H1 (cell line): ENCODE results near the gene ABHD11. TPM values are rescaled to one million over a fixed set of nuclear protein-coding genes. Genes with fewer than 3 reads are reported as not detected.

Source experiments
- CTCF ChIA-PET: fragments of 300-600 bp; sonication (Branson Sonifier 250); formaldehyde crosslinking; loops from one replicate; lab custom pipeline; 2021; ENCODE audit not compliant: partially characterized antibody; lab: Charles Lee
- POLR2A ChIA-PET: fragments of 300-600 bp; sonication (Branson Sonifier 250); formaldehyde crosslinking; loops from one replicate; lab custom pipeline; 2021; ENCODE audit warnings: inconsistent platforms; ENCODE audit not compliant: partially characterized antibody; lab: Charles Lee
- DNase-seq, 2 experiments: peaks; one replicate each; pipeline versions ENCODE4 v3.0.0 to v3.0.0-alpha.2; 2010 to 2022; ENCODE audit warnings: low spot score in 2 of 2, low read depth in 1 of 2, mixed read lengths in 1 of 2
- FAIRE-seq: peaks from 2 replicates; lab custom pipeline; 2011; peaks lifted over from hg19 to GRCh38; lab: Jason Lieb, UNC
- H2AFZ ChIP-seq: 2 replicates; pipeline ENCODE4 v1.8.1; 2012; ENCODE audit warnings: low read length, inconsistent platforms
- H2AK5ac ChIP-seq: 2 replicates; pipeline ENCODE4 v1.6.1; 2013; ENCODE audit warnings: low read depth, low read length
- H2BK120ac ChIP-seq: replicated peaks from 2 replicates; pipeline ENCODE3; 2013; ENCODE audit warnings: low read depth, low read length, inconsistent platforms
- H2BK12ac ChIP-seq: 2 replicates; pipeline ENCODE4 v1.6.1; 2013; ENCODE audit warnings: low read depth, low read length
- H2BK15ac ChIP-seq: 2 replicates; pipeline ENCODE4 v1.6.1; 2013; ENCODE audit warnings: low read length
- H2BK20ac ChIP-seq: 2 replicates; pipeline ENCODE4 v1.6.1; 2013; ENCODE audit warnings: low read length
- H2BK5ac ChIP-seq: 2 replicates; pipeline ENCODE4 v1.6.1; 2013; ENCODE audit warnings: low read depth, low read length
- H3K14ac ChIP-seq: 2 replicates; pipeline ENCODE4 v1.6.1; 2013; ENCODE audit warnings: inconsistent platforms; ENCODE audit not compliant: insufficient read length
- H3K18ac ChIP-seq: 2 replicates; pipeline ENCODE4 v1.6.1; 2013; ENCODE audit warnings: low read length; ENCODE audit errors: extremely low read depth
- H3K23ac ChIP-seq: 2 replicates; pipeline ENCODE4 v1.6.1; 2013; ENCODE audit warnings: inconsistent platforms; ENCODE audit not compliant: insufficient read length
- H3K23me2 ChIP-seq: 2 replicates; pipeline ENCODE4 v1.6.1; 2013; ENCODE audit warnings: low read depth, low read length
- H3K27ac ChIP-seq: 2 replicates; pipeline ENCODE4 v1.6.1; 2011; ENCODE audit warnings: low read depth, low read length, inconsistent platforms
- H3K27me3 ChIP-seq, 4 experiments: replicated peaks in 1 of 4; 1 replicate in 1 of 4; 2 replicates in 3 of 4; pipeline versions ENCODE4 v1.6.1 to v1.8.1; 2011 to 2013; ENCODE audit warnings: low read length in 3 of 4, mild to moderate bottlenecking in 3 of 4, inconsistent platforms in 2 of 4, mixed read lengths in 2 of 4, moderate library complexity in 1 of 4; ENCODE audit not compliant: control insufficient read depth in 3 of 4, insufficient read depth in 3 of 4; ENCODE audit errors: extremely low read depth in 1 of 4
- H3K36me3 ChIP-seq, 4 experiments: 2 replicates each; pipeline versions ENCODE4 v1.6.1 to v1.8.1; 2011 to 2013; ENCODE audit warnings: mild to moderate bottlenecking in 4 of 4, low read length in 3 of 4, moderate library complexity in 2 of 4, control low read depth in 1 of 4, inconsistent platforms in 1 of 4; ENCODE audit not compliant: insufficient read depth in 4 of 4, control insufficient read depth in 2 of 4
- H3K4ac ChIP-seq: replicated peaks from 2 replicates; pipeline ENCODE3; 2013; ENCODE audit warnings: low read length, low read depth, mixed read lengths, inconsistent platforms; ENCODE audit not compliant: insufficient read length
- H3K4me1 ChIP-seq, 4 experiments: replicated peaks in 1 of 4; 1 replicate in 1 of 4; 2 replicates in 3 of 4; pipeline versions ENCODE4 v1.6.1 to v1.8.1; 2011 to 2013; ENCODE audit warnings: low read length in 3 of 4, inconsistent platforms in 2 of 4, mixed read lengths in 1 of 4; ENCODE audit not compliant: insufficient read depth in 4 of 4, control insufficient read depth in 3 of 4
- H3K4me2 ChIP-seq, 2 experiments: 2 replicates each; pipeline versions ENCODE4 v1.6.1 to v1.8.1; 2011 to 2013; ENCODE audit warnings: low read depth in 2 of 2, low read length in 2 of 2, control low read depth in 1 of 2, inconsistent platforms in 1 of 2, mild to moderate bottlenecking in 1 of 2; ENCODE audit not compliant: insufficient read depth in 1 of 2
- H3K4me3 ChIP-seq, 4 experiments: fragments of 200-600, 300-600 bp in 1 of 4; sonication (generic), shearing (Covaris generic), sonication (Bioruptor Twin) in 1 of 4; 2 replicates each; pipeline versions ENCODE4 v1.5.1 to v1.8.1; 2011 to 2016; ENCODE audit warnings: low read length in 4 of 4, low read depth in 3 of 4, control low read depth in 2 of 4, inconsistent platforms in 2 of 4, mild to moderate bottlenecking in 2 of 4, mixed read lengths in 1 of 4, moderate library complexity in 1 of 4; ENCODE audit not compliant: insufficient read depth in 2 of 4; ENCODE audit errors: extremely low read depth in 1 of 4
- H3K56ac ChIP-seq: replicated peaks from 2 replicates; pipeline ENCODE3; 2013; ENCODE audit warnings: low read depth, mild to moderate bottlenecking, mixed read lengths, low read length, inconsistent platforms; ENCODE audit not compliant: insufficient read length
- H3K79me1 ChIP-seq: 2 replicates; pipeline ENCODE4 v1.6.1; 2013; ENCODE audit warnings: low read depth, low read length, control low read depth
- H3K79me2 ChIP-seq, 2 experiments: 2 replicates each; pipeline versions ENCODE4 v1.6.1 to v1.8.1; 2012 to 2013; ENCODE audit warnings: low read length in 2 of 2, mild to moderate bottlenecking in 2 of 2, inconsistent platforms in 1 of 2; ENCODE audit not compliant: insufficient read depth in 2 of 2, control insufficient read depth in 1 of 2
- H3K9ac ChIP-seq, 4 experiments: replicated peaks in 1 of 4; 1 replicate in 1 of 4; 2 replicates in 3 of 4; pipeline versions ENCODE4 v1.6.1 to v1.8.1; 2011 to 2013; ENCODE audit warnings: low read depth in 3 of 4, low read length in 3 of 4, control low read depth in 2 of 4, mild to moderate bottlenecking in 2 of 4, moderate library complexity in 2 of 4, inconsistent platforms in 1 of 4; ENCODE audit errors: extremely low read depth in 1 of 4
- H3K9me3 ChIP-seq, 2 experiments: 2 replicates each; pipeline versions ENCODE4 v1.6.1 to v1.8.1; 2012 to 2013; ENCODE audit warnings: mild to moderate bottlenecking in 2 of 2, moderate library complexity in 2 of 2, control low read depth in 1 of 2, inconsistent platforms in 1 of 2, low read depth in 1 of 2, low read length in 1 of 2, mixed read lengths in 1 of 2; ENCODE audit not compliant: insufficient read depth in 2 of 2
- H4K20me1 ChIP-seq, 2 experiments: replicated peaks in 1 of 2; 2 replicates each; pipeline versions ENCODE3 to v1.8.1; 2011 to 2013; ENCODE audit warnings: inconsistent platforms in 2 of 2, low read length in 2 of 2, mild to moderate bottlenecking in 1 of 2; ENCODE audit not compliant: insufficient read depth in 2 of 2, control insufficient read depth in 1 of 2
- H4K5ac ChIP-seq: 2 replicates; pipeline ENCODE4 v1.6.1; 2013; ENCODE audit warnings: low read length, low read depth, mixed read lengths, inconsistent platforms; ENCODE audit not compliant: insufficient read length
- H4K8ac ChIP-seq: 2 replicates; pipeline ENCODE4 v1.8.0; 2013; ENCODE audit warnings: mild to moderate bottlenecking, moderate library complexity, low read length, inconsistent platforms; ENCODE audit not compliant: insufficient read depth; ENCODE audit errors: extremely low read depth
- H4K91ac ChIP-seq: replicated peaks from 2 replicates; pipeline ENCODE3; 2013; ENCODE audit warnings: low read length, mixed read lengths, inconsistent platforms; ENCODE audit not compliant: insufficient read length
- BACH1 ChIP-seq: IDR thresholded peaks from 2 replicates; pipeline ENCODE4 v1.6.1; 2012; ENCODE audit warnings: low read length, improper control_type of control experiment
- CHD2 ChIP-seq: IDR thresholded peaks from 2 replicates; pipeline ENCODE4 v1.6.1; 2012; ENCODE audit warnings: low read length, improper control_type of control experiment
- CTBP2 ChIP-seq: IDR thresholded peaks from 2 replicates; pipeline ENCODE4 v1.7.0; 2011; ENCODE audit warnings: borderline replicate concordance, mild to moderate bottlenecking, moderate library complexity, mixed read lengths, low read length; ENCODE audit not compliant: insufficient read depth, insufficient read length
- EGR1 ChIP-seq: IDR thresholded peaks from 2 replicates; pipeline ENCODE4 v1.6.1; 2011; ENCODE audit warnings: low read depth, low read length, borderline replicate concordance
- HDAC6 ChIP-seq: IDR thresholded peaks from one replicate; pipeline ENCODE4 v1.7.1; 2012; ENCODE audit warnings: low read depth, mild to moderate bottlenecking, inconsistent platforms, low read length, moderate library complexity
- JUND ChIP-seq: IDR thresholded peaks from 2 replicates; pipeline ENCODE4 v1.6.1; 2011; ENCODE audit warnings: mild to moderate bottlenecking, improper control_type of control experiment, low read length
- NANOG ChIP-seq: IDR thresholded peaks from 2 replicates; pipeline ENCODE4 v1.6.1; 2011; ENCODE audit warnings: low read length, low read depth, mild to moderate bottlenecking, inconsistent platforms; ENCODE audit not compliant: insufficient read depth, poor library complexity, severe bottlenecking
- NRF1 ChIP-seq: IDR thresholded peaks from 2 replicates; pipeline ENCODE4 v1.6.1; 2011; ENCODE audit warnings: mild to moderate bottlenecking, low read depth, low read length, improper control_type of control experiment
- RFX5 ChIP-seq: IDR thresholded peaks from 2 replicates; pipeline ENCODE4 v1.6.1; 2011; ENCODE audit warnings: low read depth, low read length, improper control_type of control experiment, borderline replicate concordance
- TAF1 ChIP-seq: IDR thresholded peaks from 2 replicates; pipeline ENCODE4 v1.6.1; 2011; ENCODE audit warnings: mild to moderate bottlenecking, low read depth, low read length
- TAF7 ChIP-seq: optimal IDR thresholded peaks from 2 replicates; pipeline ENCODE3; 2011; ENCODE audit warnings: low read depth, mild to moderate bottlenecking, inconsistent platforms, low read length, moderate library complexity, borderline replicate concordance
- TCF12 ChIP-seq: IDR thresholded peaks from 2 replicates; pipeline ENCODE4 v1.6.1; 2011; ENCODE audit warnings: low read depth, mild to moderate bottlenecking, low read length
- ZNF274 ChIP-seq: IDR thresholded peaks from 2 replicates; pipeline ENCODE4 v1.7.0; 2012; ENCODE audit warnings: low read length, borderline replicate concordance; ENCODE audit errors: extremely low read depth
- WGBS, 2 experiments: shearing (Covaris generic) in 1 of 2; methylation state at CpG; one replicate each; pipeline versions ENCODE4 v1.1.6 to v1.1.7; 2013 to 2015; ENCODE audit warnings: low lambda C conversion rate in 2 of 2, mixed read lengths in 2 of 2, inconsistent platforms in 1 of 2, low coverage in 1 of 2, missing lambda C conversion rate in 1 of 2; ENCODE audit not compliant: insufficient replicate concordance in 2 of 2, insufficient coverage in 1 of 2, insufficient read length in 1 of 2; ENCODE audit errors: extremely low coverage in 1 of 2, missing lambda C conversion rate in 1 of 2; 5-methylcytosine and 5-hydroxymethylcytosine counted together
- polyA plus RNA-seq, 7 experiments: library from polyadenylated mRNA; depleted of rRNA in 3 of 7; stranded (reverse) in 5 of 7; unstranded in 2 of 7; fragments of >200 nt in 5 of 7; fragments of 200-250 nt in 2 of 7; gene quantifications; 1 replicate in 5 of 7; 2 replicates in 1 of 7; 4 replicates in 1 of 7; pipeline versions ENCODE4 v1.2.1 to v1.2.3, GENCODE V29; 2011 to 2013; ENCODE audit warnings: missing spikeins in 2 of 7, mixed read lengths in 2 of 7
- total RNA-seq: library from RNA; stranded (reverse); fragmentation: NEBNext Ultra II Directional; extraction: Animal tissue kit (Norgen Biotek cat#: 25700); gene quantifications from 2 replicates; pipeline ENCODE4 v1.2.1, GENCODE V29; 2021

ABHD11 gene
- total and polyA plus RNA-seq, 2 of the 8 experiments (the other 6 are each of a cell fraction or from before 2014, with no cell fraction given) = 19.8 to 42.2 TPM

DNA sequence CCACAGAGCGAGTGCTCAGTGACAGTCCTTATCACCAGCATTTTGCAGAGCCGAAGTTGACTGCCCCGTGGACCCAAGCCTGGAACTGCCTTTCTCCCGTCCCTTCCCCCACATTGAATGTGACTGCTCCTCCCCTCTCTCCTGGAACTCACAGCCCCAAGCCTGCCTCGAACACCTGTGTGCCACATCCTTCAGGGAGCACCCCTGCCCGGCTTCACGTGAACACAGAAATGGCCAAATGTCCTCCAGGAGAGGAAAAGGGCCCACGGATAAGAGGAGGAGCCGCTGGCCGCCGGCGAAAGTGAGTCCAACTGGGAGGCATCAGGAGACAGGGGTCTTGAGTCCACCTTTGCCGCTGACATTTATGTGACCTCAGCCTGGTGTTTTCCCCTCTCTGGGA is 35.4 kb downstream of the ABHD11 start:
- H3K9me3 ChIP-seq = no peaks in the 10 kb centered on the region
- no peak overlapping the region for H2BK120ac ChIP-seq
- H3K56ac ChIP-seq = peak overlapping the region; percentile 5
- POLR2A ChIA-PET = interaction anchor here (1.4 to 4.9 kb wide), 5 partner anchors 10 to 96 kb away, joined by 3 to 37 read pairs (median 13); no protein-coding TSS in a partner anchor
- H3K4me3 ChIP-seq = peak overlapping the region; percentile 28 to 58 (median 34); a peak in 7 of 8 replicates
- peak overlapping the region; percentile 97 for H3K4ac ChIP-seq
- H2BK5ac ChIP-seq = peak overlapping the region; percentile 60; the same call in 1 of the 2 replicates
- peak overlapping the region in 2 of 4 experiments; percentile 20 to 33; a peak in 3 of 7 replicates for H3K9ac ChIP-seq
- no peaks in the 10 kb centered on the region for H3K79me2 ChIP-seq
- peaks cover 0 to 11% (median 3%) of the 10 kb centered on the region in 4 experiments; a peak in 4 of 8 replicates for H3K36me3 ChIP-seq
- peak overlapping the region; percentile 60; the same call in 1 of the 2 replicates for H2BK12ac ChIP-seq
- no peaks in the 10 kb centered on the region; a peak in 1 of 7 replicates for H3K27me3 ChIP-seq
- no peak for FAIRE-seq
- peak overlapping the region; percentile 53; the same call in 1 of the 2 replicates for H3K27ac ChIP-seq
- H2BK20ac ChIP-seq = no peak overlapping the region
- H3K79me1 ChIP-seq = no peaks in the 10 kb centered on the region
- peak overlapping the region; percentile 17 for H4K91ac ChIP-seq
- 73% methylated on average over 13 of the region's 13 CpGs; no CpG with 5 or more reads in 1 of the 2 experiments for WGBS, 2 experiments
- peaks cover 0 to 19% (median 15%) of the 10 kb centered on the region in 4 experiments; a peak in 6 of 7 replicates for H3K4me1 ChIP-seq
- no peak for TF ChIP-seq CTBP2
- no peak for TF ChIP-seq BACH1
- no peak for TF ChIP-seq CHD2
- no peak for TF ChIP-seq EGR1
- no peak for TF ChIP-seq ZNF274
- TF ChIP-seq RFX5 = no peak
- no peak for TF ChIP-seq NRF1
- TF ChIP-seq JUND = no peak
- TF ChIP-seq TAF7 = no peak
- no peak for TF ChIP-seq TAF1
- no peak for TF ChIP-seq NANOG
- TF ChIP-seq HDAC6 = no peak
- no peak for TF ChIP-seq TCF12
- no peak overlapping the region for H3K23ac ChIP-seq
- no peak overlapping the region for H2AK5ac ChIP-seq
- H3K23me2 ChIP-seq = peaks cover 2% of the 10 kb centered on the region; the same call in 1 of the 2 replicates
- peak overlapping the region; percentile 81 for H3K18ac ChIP-seq
- peak overlapping the region; percentile 62 for H4K5ac ChIP-seq
- peak overlapping the region; percentile 81; the same call in 1 of the 2 replicates for H2BK15ac ChIP-seq
- H4K20me1 ChIP-seq = peaks cover 6 to 19% of the 10 kb centered on the region in 2 experiments
- CTCF ChIA-PET = interaction anchor here (0.8 to 9.7 kb wide), 11 partner anchors 16 to 96 kb away, joined by 3 to 130 read pairs (median 5); partner anchors contain the start of gene STX1A
- peak overlapping the region; percentile 19 for H3K14ac ChIP-seq
- peak overlapping the region; percentile 76 to 85 for H3K4me2 ChIP-seq
- DNase-seq = no peak
- peak overlapping the region; percentile 91 for H4K8ac ChIP-seq
- H2AFZ ChIP-seq = no peak overlapping the region
